ENCODE data around the gene DHX8. TPM values are rescaled to one million over a fixed set of nuclear protein-coding genes. Genes with fewer than 3 reads are reported as not detected.
A peak's percentile ranks its signal among the peaks of the same experiment; 100 is the strongest.

DHX8 gene
- total RNA-seq, 5 donors from 2014 or later (not counting 1 experiment from before 2014, with no cell fraction given), result 68.9 to 103 (median 76.1) TPM

DNA sequence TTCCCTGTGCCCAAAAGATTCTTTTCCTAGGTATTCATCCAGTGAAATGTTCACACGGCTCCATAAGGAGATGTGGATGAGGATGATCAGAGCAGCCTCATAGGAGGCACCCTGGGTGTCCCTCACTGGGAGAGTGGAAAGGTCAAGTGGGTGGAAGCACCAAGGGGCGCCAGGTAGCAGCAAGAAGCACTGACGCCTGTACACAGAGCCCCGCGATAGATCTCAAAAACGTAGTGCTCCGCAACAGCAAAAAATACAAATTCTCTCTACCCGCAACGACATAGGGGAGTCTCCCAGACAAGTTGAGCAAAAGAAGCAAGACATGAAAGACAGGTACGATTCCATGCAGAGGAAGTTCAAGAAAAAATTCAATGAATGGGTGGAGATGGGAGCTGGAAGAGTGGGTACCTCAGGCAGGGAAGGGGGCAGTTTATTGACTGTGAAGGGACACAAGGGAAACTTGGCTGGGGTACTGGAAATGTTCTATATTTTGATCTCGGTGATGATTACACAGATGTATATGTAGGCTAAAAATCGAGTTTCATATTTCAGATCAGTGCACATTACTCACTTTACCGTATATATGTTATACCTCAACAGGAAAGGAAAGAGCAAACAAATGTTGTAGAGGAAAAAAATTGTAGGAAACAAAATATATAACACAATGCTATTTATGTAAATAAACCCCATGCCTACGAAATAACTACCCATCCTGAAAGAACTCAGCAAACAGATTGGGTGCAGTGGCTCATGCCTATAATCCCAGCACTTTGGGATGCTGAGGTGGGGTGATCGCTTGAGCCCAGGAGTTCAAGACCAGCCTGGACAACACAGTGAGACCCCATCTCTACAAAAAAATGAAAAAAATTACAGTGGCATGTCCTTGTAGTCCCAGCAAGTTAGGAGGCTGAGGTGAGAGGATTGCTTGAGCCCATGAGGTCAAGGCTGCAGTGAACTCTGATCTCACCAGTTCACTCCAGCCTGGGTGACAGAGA lies 80.1 kb downstream of the DHX8 start:
- ATAC-seq (replicated peaks in 1 of 4) (no peak), DNase-seq (no peak)
- peaks cover 12 to 39% of the 10 kb centered on the region in 2 experiments for H3K27me3 ChIP-seq (replicated peaks in 1 of 2; ENCODE audit: control insufficient read depth in 2 of 2, extremely low read depth in 1 of 2, insufficient read depth in 2 of 2, low read length in 1 of 2)
- no peak overlapping the region for H3K27ac ChIP-seq (ENCODE audit: low read length)
- H3K36me3 Mint-ChIP-seq, result no peaks in the 10 kb centered on the region
- H3K36me3 ChIP-seq (ENCODE audit: control insufficient read depth in 2 of 2, extremely low read depth in 1 of 2, insufficient read depth in 1 of 2, low read length in 1 of 2), result no peaks in the 10 kb centered on the region
- POLR2A ChIA-PET, result no interaction called here
- H3K4me1 Mint-ChIP-seq, result peaks cover 0 to 2% (median 0%) of the 10 kb centered on the region in 3 donors
- CTCF ChIA-PET, result no interaction called here
- no peak overlapping the region for H3K27ac Mint-ChIP-seq
- no peak overlapping the region for H3K4me3 ChIP-seq (ENCODE audit: control insufficient read depth in 1 of 2, extremely low read depth in 1 of 2, low read length in 1 of 2)
- no peaks in the 10 kb centered on the region for H3K9me3 ChIP-seq
- H3K4me1 ChIP-seq (ENCODE audit: control insufficient read depth in 1 of 2, extremely low read depth in 1 of 2, insufficient read depth in 2 of 2, low read length in 2 of 2), result peaks cover 0 to 4% of the 10 kb centered on the region in 2 experiments
- peaks cover 34 to 40% of the 10 kb centered on the region in 2 donors for H3K27me3 Mint-ChIP-seq
- H3K9me3 Mint-ChIP-seq, result no peaks in the 10 kb centered on the region
- no peak overlapping the region for H3K4me3 Mint-ChIP-seq
- WGBS (ENCODE audit: insufficient coverage), result 45% methylated on average over 5 of the region's 15 CpGs

GRCh38 chr17:43568506-43569082 lies 84.8 kb downstream of the DHX8 start:
- DNase-seq (no peak), ATAC-seq (replicated peaks in 1 of 4) (no peak)
- H3K4me3 ChIP-seq (ENCODE audit: control insufficient read depth in 1 of 2, extremely low read depth in 1 of 2, low read length in 1 of 2), result no peak overlapping the region
- H3K36me3 Mint-ChIP-seq, result no peaks in the 10 kb centered on the region
- no peaks in the 10 kb centered on the region for H3K4me1 Mint-ChIP-seq
- H3K27me3 Mint-ChIP-seq, result peaks cover 4 to 5% of the 10 kb centered on the region in 2 donors
- ChIA-PET POLR2A (no interaction called here), CTCF (no interaction called here)
- H3K27ac ChIP-seq (ENCODE audit: low read length), result no peak overlapping the region
- WGBS (ENCODE audit: insufficient coverage), result 88% methylated on average over 4 of the region's 5 CpGs
- H3K9me3 Mint-ChIP-seq, result no peaks in the 10 kb centered on the region
- no peak overlapping the region for H3K4me3 Mint-ChIP-seq
- H3K9me3 ChIP-seq, result no peaks in the 10 kb centered on the region
- H3K36me3 ChIP-seq (ENCODE audit: control insufficient read depth in 2 of 2, extremely low read depth in 1 of 2, insufficient read depth in 1 of 2, low read length in 1 of 2), result no peaks in the 10 kb centered on the region
- no peak overlapping the region for H3K27ac Mint-ChIP-seq
- peaks cover 3 to 6% of the 10 kb centered on the region in 2 experiments for H3K27me3 ChIP-seq (replicated peaks in 1 of 2; ENCODE audit: control insufficient read depth in 2 of 2, extremely low read depth in 1 of 2, insufficient read depth in 2 of 2, low read length in 1 of 2)
- no peaks in the 10 kb centered on the region for H3K4me1 ChIP-seq (ENCODE audit: control insufficient read depth in 1 of 2, extremely low read depth in 1 of 2, insufficient read depth in 2 of 2, low read length in 2 of 2)

DNA sequence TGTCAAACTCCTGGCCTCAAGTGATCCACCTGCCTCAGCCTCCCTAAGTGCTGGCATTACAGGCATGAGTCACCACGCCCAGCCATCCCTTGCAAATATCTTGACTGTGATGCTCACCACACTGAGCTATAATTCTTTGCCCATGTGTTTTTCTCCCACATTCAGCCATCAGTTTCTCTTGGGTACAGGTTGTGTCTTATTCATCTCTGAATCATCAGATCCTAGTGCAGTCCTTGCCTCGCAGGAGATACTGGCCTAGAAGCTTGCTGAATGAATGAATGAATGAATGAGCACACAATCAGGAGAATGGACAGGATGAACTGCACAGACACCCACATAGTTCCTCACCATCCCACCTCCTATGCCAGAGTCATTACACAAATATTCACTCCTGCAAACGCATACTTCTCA lies 86.7 kb downstream of the DHX8 start:
- WGBS (ENCODE audit: insufficient coverage), result no CpG with 5 or more reads among the region's 3 CpGs
- H3K27ac ChIP-seq (ENCODE audit: low read length), result no peak overlapping the region
- H3K4me3 Mint-ChIP-seq, result no peak overlapping the region
- no peaks in the 10 kb centered on the region for H3K9me3 Mint-ChIP-seq
- no peaks in the 10 kb centered on the region for H3K36me3 Mint-ChIP-seq
- peaks cover 0 to 7% of the 10 kb centered on the region in 2 experiments for H3K27me3 ChIP-seq (replicated peaks in 1 of 2; ENCODE audit: control insufficient read depth in 2 of 2, extremely low read depth in 1 of 2, insufficient read depth in 2 of 2, low read length in 1 of 2)
- DNase-seq (no peak), ATAC-seq (replicated peaks in 1 of 4) (no peak)
- no peaks in the 10 kb centered on the region for H3K4me1 ChIP-seq (ENCODE audit: control insufficient read depth in 1 of 2, extremely low read depth in 1 of 2, insufficient read depth in 2 of 2, low read length in 2 of 2)
- no peaks in the 10 kb centered on the region for H3K9me3 ChIP-seq
- no peaks in the 10 kb centered on the region for H3K4me1 Mint-ChIP-seq
- ChIA-PET POLR2A (no interaction called here), CTCF (interaction anchor here (0.5 to 0.6 kb wide), 2 partner anchors 9 to 270 kb away, joined by 3 to 5 read pairs; no protein-coding TSS in a partner anchor)
- H3K4me3 ChIP-seq (ENCODE audit: control insufficient read depth in 1 of 2, extremely low read depth in 1 of 2, low read length in 1 of 2), result no peak overlapping the region
- H3K27me3 Mint-ChIP-seq, result no peaks in the 10 kb centered on the region
- H3K36me3 ChIP-seq (ENCODE audit: control insufficient read depth in 2 of 2, extremely low read depth in 1 of 2, insufficient read depth in 1 of 2, low read length in 1 of 2), result no peaks in the 10 kb centered on the region
- no peak overlapping the region for H3K27ac Mint-ChIP-seq

DNA sequence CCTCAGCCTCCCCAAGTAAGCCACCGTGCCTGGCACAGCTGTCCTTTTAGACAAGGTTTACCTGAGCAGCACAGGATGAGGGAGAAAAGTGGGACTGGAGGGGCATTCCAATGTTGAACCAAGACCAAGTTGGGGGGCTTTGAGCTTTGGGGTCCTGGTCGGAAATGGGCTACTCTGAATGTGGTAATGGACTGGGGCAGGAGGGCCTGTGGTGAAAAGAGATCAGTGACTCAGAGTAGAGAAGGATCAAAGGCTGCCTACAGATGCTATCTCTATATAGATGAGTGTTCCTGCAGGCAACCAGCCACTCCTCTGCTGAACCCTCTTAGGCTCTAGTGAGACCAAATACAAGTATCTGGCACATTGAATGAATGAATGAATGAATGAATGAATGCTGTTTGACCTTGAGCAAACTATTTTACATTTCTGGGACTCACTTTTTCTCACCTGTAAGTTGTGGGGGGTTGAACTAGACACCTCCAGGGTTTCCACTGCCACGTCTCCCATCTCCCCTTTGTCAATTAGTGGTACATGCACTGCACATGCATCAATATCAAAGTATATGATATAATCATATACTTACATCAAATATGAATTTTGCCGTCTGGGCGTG lies 88.7 kb downstream of the DHX8 start:
- no peaks in the 10 kb centered on the region for H3K36me3 ChIP-seq (ENCODE audit: control insufficient read depth in 2 of 2, extremely low read depth in 1 of 2, insufficient read depth in 1 of 2, low read length in 1 of 2)
- no peak overlapping the region for H3K27ac ChIP-seq (ENCODE audit: low read length)
- no peaks in the 10 kb centered on the region for H3K36me3 Mint-ChIP-seq
- H3K4me3 ChIP-seq (ENCODE audit: control insufficient read depth in 1 of 2, extremely low read depth in 1 of 2, low read length in 1 of 2), result no peak overlapping the region
- no peaks in the 10 kb centered on the region for H3K9me3 Mint-ChIP-seq
- ATAC-seq (replicated peaks in 1 of 4), result peak in 1 of 4 experiments; percentile 68
- peaks cover 0 to 2% (median 2%) of the 10 kb centered on the region in 3 donors for H3K4me1 Mint-ChIP-seq
- ChIA-PET CTCF (no interaction called here), POLR2A (no interaction called here)
- H3K9me3 ChIP-seq, result no peaks in the 10 kb centered on the region
- no peaks in the 10 kb centered on the region for H3K4me1 ChIP-seq (ENCODE audit: control insufficient read depth in 1 of 2, extremely low read depth in 1 of 2, insufficient read depth in 2 of 2, low read length in 2 of 2)
- 42% methylated on average over 2 of the region's 5 CpGs for WGBS (ENCODE audit: insufficient coverage)
- peaks cover 0 to 2% of the 10 kb centered on the region in 2 donors for H3K27me3 Mint-ChIP-seq
- peaks cover 0 to 7% of the 10 kb centered on the region in 2 experiments for H3K27me3 ChIP-seq (replicated peaks in 1 of 2; ENCODE audit: control insufficient read depth in 2 of 2, extremely low read depth in 1 of 2, insufficient read depth in 2 of 2, low read length in 1 of 2)
- H3K4me3 Mint-ChIP-seq, result no peak overlapping the region
- no peak overlapping the region for H3K27ac Mint-ChIP-seq
- DNase-seq, result no peak

DNA sequence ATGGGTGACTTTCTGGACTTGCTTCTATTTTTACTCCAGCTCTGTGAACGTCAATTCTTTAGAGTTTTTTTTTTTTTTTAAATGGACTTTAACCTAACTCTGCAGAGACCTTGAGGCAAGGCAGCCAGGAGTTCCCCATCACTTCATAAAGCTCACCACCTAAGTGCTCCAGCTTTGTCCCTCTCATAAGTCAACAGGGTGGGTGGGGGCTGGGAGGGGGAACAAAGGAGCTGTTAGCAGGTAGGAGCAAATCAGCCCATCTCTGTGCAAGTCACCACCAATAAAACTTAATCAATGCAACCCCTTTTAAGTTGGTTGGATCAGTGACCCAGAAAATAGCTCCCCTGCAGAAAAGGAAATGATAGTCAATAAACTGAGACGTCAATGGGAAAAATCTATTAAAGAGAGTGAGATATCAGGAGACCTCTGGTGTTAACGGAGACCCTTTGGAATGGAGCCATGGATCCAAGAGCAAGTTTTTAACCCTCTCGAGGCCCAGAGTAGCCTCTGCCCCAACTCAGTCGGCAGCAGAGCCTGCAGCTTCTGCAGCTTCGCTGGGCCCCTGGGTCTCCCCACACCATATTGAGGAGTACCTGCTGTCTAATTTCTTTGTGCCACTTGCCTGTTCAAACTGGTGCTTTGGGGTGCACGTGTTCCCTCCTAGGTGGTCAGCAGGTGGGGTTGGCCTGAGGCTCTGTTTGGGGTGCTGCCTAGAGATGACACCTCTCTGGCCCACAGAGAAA lies 90.0 kb downstream of the DHX8 start:
- Histone ChIP-seq H3K27me3 (replicated peaks in 1 of 2; ENCODE audit: control insufficient read depth in 2 of 2, extremely low read depth in 1 of 2, insufficient read depth in 2 of 2, low read length in 1 of 2) (peaks cover 0 to 7% of the 10 kb centered on the region in 2 experiments), H3K27ac (ENCODE audit: low read length) (no peak overlapping the region), H3K4me1 (ENCODE audit: control insufficient read depth in 1 of 2, extremely low read depth in 1 of 2, insufficient read depth in 2 of 2, low read length in 2 of 2) (peaks cover 4 to 8% of the 10 kb centered on the region in 2 experiments), H3K9me3 (no peaks in the 10 kb centered on the region), H3K36me3 (ENCODE audit: control insufficient read depth in 2 of 2, extremely low read depth in 1 of 2, insufficient read depth in 1 of 2, low read length in 1 of 2) (no peaks in the 10 kb centered on the region), H3K4me3 (ENCODE audit: control insufficient read depth in 1 of 2, extremely low read depth in 1 of 2, low read length in 1 of 2) (no peak overlapping the region)
- Mint-ChIP-seq H3K4me3 (no peak overlapping the region), H3K36me3 (no peaks in the 10 kb centered on the region), H3K9me3 (no peaks in the 10 kb centered on the region), H3K27ac (no peak overlapping the region), H3K4me1 (peaks cover 4 to 10% (median 6%) of the 10 kb centered on the region in 3 donors), H3K27me3 (peaks cover 0 to 2% of the 10 kb centered on the region in 2 donors)
- CTCF ChIA-PET, result interaction anchor here (0.6 to 0.7 kb wide), 3 partner anchors 33 to 168 kb away, joined by 3 to 7 read pairs (median 4); no protein-coding TSS in a partner anchor
- ATAC-seq (replicated peaks in 1 of 4) (no peak), DNase-seq (no peak)
- 60% methylated on average over 4 of the region's 7 CpGs for WGBS (ENCODE audit: insufficient coverage)
- POLR2A ChIA-PET, result no interaction called here

GRCh38 chr17:43574348-43574747 lies 90.6 kb downstream of the DHX8 start:
- peaks cover 0 to 7% of the 10 kb centered on the region in 2 experiments for H3K27me3 ChIP-seq (replicated peaks in 1 of 2; ENCODE audit: control insufficient read depth in 2 of 2, extremely low read depth in 1 of 2, insufficient read depth in 2 of 2, low read length in 1 of 2)
- WGBS (ENCODE audit: insufficient coverage), result 82% methylated on average over 13 of the region's 13 CpGs
- no peaks in the 10 kb centered on the region for H3K36me3 Mint-ChIP-seq
- H3K27ac ChIP-seq (ENCODE audit: low read length), result no peak overlapping the region
- no peak overlapping the region for H3K27ac Mint-ChIP-seq
- peaks cover 4 to 14% of the 10 kb centered on the region in 2 experiments for H3K4me1 ChIP-seq (ENCODE audit: control insufficient read depth in 1 of 2, extremely low read depth in 1 of 2, insufficient read depth in 2 of 2, low read length in 2 of 2)
- H3K4me3 Mint-ChIP-seq, result no peak overlapping the region
- no peak for DNase-seq
- H3K36me3 ChIP-seq (ENCODE audit: control insufficient read depth in 2 of 2, extremely low read depth in 1 of 2, insufficient read depth in 1 of 2, low read length in 1 of 2), result no peaks in the 10 kb centered on the region
- H3K9me3 Mint-ChIP-seq, result no peaks in the 10 kb centered on the region
- ChIA-PET POLR2A (no interaction called here), CTCF (interaction anchor here in 1 of 2 donors (0.5 kb wide), 1 partner anchor 79 kb away, joined by 3 read pairs; no protein-coding TSS in a partner anchor)
- H3K9me3 ChIP-seq, result no peaks in the 10 kb centered on the region
- H3K27me3 Mint-ChIP-seq, result peaks cover 2 to 3% of the 10 kb centered on the region in 2 donors
- ATAC-seq (replicated peaks in 1 of 4), result no peak
- H3K4me1 Mint-ChIP-seq, result peaks cover 10 to 16% (median 12%) of the 10 kb centered on the region in 3 donors
- H3K4me3 ChIP-seq (ENCODE audit: control insufficient read depth in 1 of 2, extremely low read depth in 1 of 2, low read length in 1 of 2), result no peak overlapping the region

Data from T-cell (primary cell).